GM23338 (cell line): Measurements from ENCODE around the gene CMPK1. TPM values are rescaled to one million over a fixed set of nuclear protein-coding genes. Genes with fewer than 3 reads are reported as not detected.

Source experiments
- ATAC-seq: fragments of 200-7000 bp; cut with Tn5 transposase; 3 replicates; pipeline ENCODE4 v1.9.1; 2020
- DNase-seq: peaks from one replicate; pipeline ENCODE4 v3.0.0-alpha.2; 2015; ENCODE audit warnings: low spot score
- H2AFZ ChIP-seq: fragments of 200-600 bp; sonication (generic); 2 replicates; pipeline ENCODE4 v1.8.0; 2016; ENCODE audit warnings: antibody characterized with exemption, mild to moderate bottlenecking, moderate library complexity
- H3F3A ChIP-seq: fragments of 200-600 bp; sonication (generic); replicated peaks from 2 replicates; pipeline ENCODE4 v1.8.0; 2017; ENCODE audit warnings: antibody characterized with exemption, mixed run types, low read depth
- H3K27ac ChIP-seq: fragments of 200-600 bp; sonication (generic); 2 replicates; pipeline ENCODE4 v1.6.1; 2016; ENCODE audit warnings: low read depth
- H3K27me3 ChIP-seq: fragments of 200-600 bp; sonication (generic); 2 replicates; pipeline ENCODE4 v1.8.0; 2016; ENCODE audit warnings: mild to moderate bottlenecking, mixed run types, moderate library complexity; ENCODE audit not compliant: insufficient read depth
- H3K36me3 ChIP-seq: fragments of 200-600 bp; sonication (generic); 2 replicates; pipeline ENCODE4 v1.8.0; 2016; ENCODE audit warnings: mild to moderate bottlenecking; ENCODE audit not compliant: insufficient read depth
- H3K4me1 ChIP-seq: fragments of 200-600 bp; sonication (generic); 2 replicates; pipeline ENCODE4 v1.8.0; 2016; ENCODE audit warnings: mild to moderate bottlenecking, moderate library complexity; ENCODE audit not compliant: insufficient read depth
- H3K4me2 ChIP-seq: fragments of 200-600 bp; sonication (generic); 2 replicates; pipeline ENCODE4 v1.7.1; 2017; ENCODE audit warnings: mixed run types
- H3K4me3 ChIP-seq: fragments of 200-600 bp; sonication (generic); 2 replicates; pipeline ENCODE4 v1.6.1; 2016; ENCODE audit warnings: mixed run types
- H3K79me2 ChIP-seq: fragments of 200-600 bp; sonication (generic); replicated peaks from 2 replicates; pipeline ENCODE4 v1.8.0; 2017; ENCODE audit warnings: mild to moderate bottlenecking; ENCODE audit not compliant: insufficient read depth
- H3K9me2 ChIP-seq: fragments of 200-600 bp; sonication (generic); 2 replicates; pipeline ENCODE4 v1.8.0; 2017; ENCODE audit not compliant: insufficient read depth
- H4K20me1 ChIP-seq: fragments of 200-600 bp; sonication (generic); replicated peaks from 2 replicates; pipeline ENCODE4 v1.8.0; 2017; ENCODE audit warnings: mild to moderate bottlenecking; ENCODE audit not compliant: insufficient read depth
- H3K27ac Mint-ChIP-seq: 2 replicates; pipeline ENCODE4 v1.8.0; 2020; ENCODE audit warnings: inconsistent platforms, mild to moderate bottlenecking, moderate library complexity, mixed read lengths
- H3K27me3 Mint-ChIP-seq: 3 replicates; pipeline ENCODE4 v1.8.0; 2022; ENCODE audit warnings: low read depth, mild to moderate bottlenecking, moderate library complexity, mixed read lengths, inconsistent platforms; ENCODE audit not compliant: insufficient read depth, poor library complexity
- H3K36me3 Mint-ChIP-seq: 3 replicates; pipeline ENCODE4 v1.8.0; 2021; ENCODE audit warnings: low read depth, mild to moderate bottlenecking, inconsistent platforms, moderate library complexity, mixed read lengths
- H3K4me1 Mint-ChIP-seq: 3 replicates; pipeline ENCODE4 v1.8.0; 2020; ENCODE audit warnings: mild to moderate bottlenecking, inconsistent platforms, mixed read lengths
- H3K4me3 Mint-ChIP-seq: 3 replicates; pipeline ENCODE4 v1.8.0; 2021; ENCODE audit warnings: moderate library complexity, mild to moderate bottlenecking, inconsistent platforms, mixed read lengths
- H3K9me3 Mint-ChIP-seq: 3 replicates; pipeline ENCODE4 v1.8.0; 2020; ENCODE audit warnings: moderate library complexity, mild to moderate bottlenecking, inconsistent platforms, mixed read lengths
- CREB1 ChIP-seq: fragments of 250-450 bp; sonication (Bioruptor Pico); IDR thresholded peaks from 2 replicates; pipeline ENCODE4 v1.5.0; 2020; ENCODE audit warnings: low read depth, mild to moderate bottlenecking, moderate library complexity
- CTCF ChIP-seq, 2 experiments: fragments of 200-600 bp in 1 of 2; sonication (generic) in 1 of 2; conservative IDR thresholded peaks; 2 replicates each; pipeline versions ENCODE4 v1.5.1 to v1.6.1; 2016 to 2017; ENCODE audit warnings: antibody characterized with exemption in 2 of 2, low read depth in 2 of 2, mild to moderate bottlenecking in 2 of 2, moderate library complexity in 1 of 2
- ETS1 ChIP-seq: IDR thresholded peaks from 2 replicates; pipeline ENCODE4 v1.6.1; 2016; ENCODE audit warnings: antibody characterized with exemption
- EZH2 ChIP-seq: fragments of 200-600 bp; sonication (generic); IDR thresholded peaks from one replicate; pipeline ENCODE4 v1.8.0; 2017; ENCODE audit warnings: antibody characterized with exemption, mild to moderate bottlenecking, low read depth; ENCODE audit not compliant: unreplicated experiment
- EZH2phosphoT487 ChIP-seq: fragments of 200-600 bp; sonication (generic); IDR thresholded peaks from one replicate; pipeline ENCODE4 v1.8.1; 2018; ENCODE audit warnings: antibody characterized with exemption; ENCODE audit not compliant: unreplicated experiment
- NANOG ChIP-seq: IDR thresholded peaks from 2 replicates; pipeline ENCODE4 v1.6.1; 2016; ENCODE audit warnings: antibody characterized with exemption, borderline replicate concordance
- POLR2AphosphoS5 ChIP-seq: IDR thresholded peaks from 2 replicates; pipeline ENCODE4 v1.6.1; 2016; ENCODE audit warnings: antibody characterized with exemption, low read depth
- REST ChIP-seq: IDR thresholded peaks from one replicate; pipeline ENCODE4 v1.6.1; 2018; ENCODE audit warnings: antibody characterized with exemption; ENCODE audit not compliant: unreplicated experiment
- STAT1 ChIP-seq: IDR thresholded peaks from one replicate; pipeline ENCODE4 v1.6.1; 2016; ENCODE audit warnings: antibody characterized with exemption; ENCODE audit not compliant: unreplicated experiment
- ZNF114 ChIP-seq: fragments of 250-450 bp; sonication (Bioruptor Pico); IDR thresholded peaks from 2 replicates; pipeline ENCODE4 v1.5.0; 2020; ENCODE audit warnings: mild to moderate bottlenecking, moderate library complexity
- ZNF331 ChIP-seq: fragments of 250-450 bp; sonication (Bioruptor Pico); IDR thresholded peaks from 2 replicates; pipeline ENCODE4 v1.5.0; 2020; ENCODE audit warnings: low read depth, mild to moderate bottlenecking, moderate library complexity
- ZNF462 ChIP-seq: fragments of 250-450 bp; sonication (Bioruptor Pico); IDR thresholded peaks from 2 replicates; pipeline ENCODE4 v1.5.0; 2020; ENCODE audit warnings: mild to moderate bottlenecking, moderate library complexity
- polyA plus RNA-seq: library from polyadenylated mRNA; unstranded; fragments of >200 nt; fragmentation: Nextera tagmentation; extraction: Ambion mirVana; gene quantifications from 2 replicates; pipeline ENCODE4 v1.2.1, GENCODE V29; 2016
- total RNA-seq: library from RNA; depleted of rRNA; stranded (reverse); fragments of >200 nt; shearing (Covaris generic); gene quantifications from 2 replicates; pipeline ENCODE4 v1.2.3, GENCODE V29; 2014

Gene CMPK1
- total and polyA plus RNA-seq, 2 experiments from 2014 or later = 22.8 to 28.6 TPM

GRCh38 chr1:47407481-47407880 is 73.9 kb downstream of the CMPK1 start (continued):
- TF ChIP-seq REST (no peak), STAT1 (no peak), ETS1 (no peak), ZNF114 (no peak), NANOG (no peak), EZH2 (no peak)

- Histone ChIP-seq H3K79me2 (no peaks in the 10 kb centered on the region), H3K4me3 (no peak overlapping the region), H2AFZ (no peak overlapping the region; the same call in 1 of the 2 replicates), H3K4me2 (no peak overlapping the region), H3K27me3 (peaks cover 20% of the 10 kb centered on the region), H3K27ac (no peak overlapping the region), H3K9me2 (no peaks in the 10 kb centered on the region), H3K4me1 (no peaks in the 10 kb centered on the region), H3F3A (no peaks in the 10 kb centered on the region), H3K36me3 (no peaks in the 10 kb centered on the region), H4K20me1 (no peaks in the 10 kb centered on the region)
- Mint-ChIP-seq H3K9me3 (no peaks in the 10 kb centered on the region; the same call in 2 of the 3 replicates), H3K4me1 (peaks cover 2% of the 10 kb centered on the region; the same call in 1 of the 3 replicates), H3K27ac (no peak overlapping the region), H3K36me3 (no peaks in the 10 kb centered on the region), H3K27me3 (peaks cover 15% of the 10 kb centered on the region), H3K4me3 (no peak overlapping the region)
- ATAC-seq = no peak; the same call in 2 of the 3 replicates
- no peak for DNase-seq
- no peak for TF ChIP-seq ZNF462 (CRISPR knock-in tag)
- TF ChIP-seq ZNF331 (CRISPR knock-in tag) = no peak
- TF ChIP-seq EZH2 = no peak
- no peak for TF ChIP-seq POLR2AphosphoS5
- TF ChIP-seq CREB1 (CRISPR knock-in tag) = no peak
- no peak for TF ChIP-seq NANOG
- TF ChIP-seq CTCF (conservative IDR thresholded peaks at IDR 0.05; ENCODE audit: low read depth in 2 of 2) = no peak
- TF ChIP-seq EZH2phosphoT487 = no peak
- TF ChIP-seq STAT1 = no peak
- TF ChIP-seq ZNF114 = no peak
These were observed 75.9 kb downstream of the CMPK1 start for GRCh38 chr1:47409311-47410067.
